HepG2 (cell line): ENCODE data around the gene C1orf159. TPM values are rescaled to one million over a fixed set of nuclear protein-coding genes. Genes with fewer than 3 reads are reported as not detected.

Experiments used
- AGO2 ChIP-seq: fragments of 200-400 bp; formaldehyde crosslinking; optimal IDR thresholded peaks from 2 replicates; pipeline ENCODE3; 2017; ENCODE audit warnings: mild to moderate bottlenecking, low read depth, low read length, moderate library complexity
- ELF3 ChIP-seq: IDR thresholded peaks from 2 replicates; pipeline ENCODE4 v1.6.1; 2016; ENCODE audit warnings: missing genetic modification reagents, missing compliant biosample characterization
- ELF4 ChIP-seq: sonication (generic); formaldehyde crosslinking; IDR thresholded peaks from 2 replicates; pipeline ENCODE4 v1.5.0; 2020; ENCODE audit warnings: missing genetic modification reagents, mild to moderate bottlenecking, moderate library complexity, borderline replicate concordance
- FLYWCH1 ChIP-seq: sonication (generic); formaldehyde crosslinking; IDR thresholded peaks from 2 replicates; pipeline ENCODE4 v1.8.1; 2023; ENCODE audit warnings: mild to moderate bottlenecking, missing genetic modification reagents
- KAT7 ChIP-seq: IDR thresholded peaks from 2 replicates; pipeline ENCODE4 v1.6.1; 2018; ENCODE audit warnings: borderline replicate concordance, missing compliant biosample characterization
- PHF21A ChIP-seq: sonication (generic); formaldehyde crosslinking; IDR thresholded peaks from 2 replicates; pipeline ENCODE4 v1.5.0; 2020; ENCODE audit warnings: mild to moderate bottlenecking, missing genetic modification reagents
- PITX1 ChIP-seq: sonication (generic); formaldehyde crosslinking; IDR thresholded peaks from 2 replicates; pipeline ENCODE4 v1.5.1; 2020; ENCODE audit warnings: mild to moderate bottlenecking, missing genetic modification reagents
- RFXAP ChIP-seq: sonication (generic); formaldehyde crosslinking; IDR thresholded peaks from 2 replicates; pipeline ENCODE4 v1.4.0; 2020; ENCODE audit warnings: missing genetic modification reagents, borderline replicate concordance
- SP5 ChIP-seq: IDR thresholded peaks from 2 replicates; pipeline ENCODE4 v1.6.1; 2016; ENCODE audit warnings: low read depth, borderline replicate concordance
- ZKSCAN5 ChIP-seq: sonication (generic); formaldehyde crosslinking; IDR thresholded peaks from 2 replicates; pipeline ENCODE4 v1.5.1; 2020; ENCODE audit warnings: mild to moderate bottlenecking, missing genetic modification reagents
- ZNF329 ChIP-seq: sonication (generic); formaldehyde crosslinking; IDR thresholded peaks from 2 replicates; pipeline ENCODE4 v1.9.0; 2021; ENCODE audit warnings: low read depth, mild to moderate bottlenecking, missing genetic modification reagents
- ZNF446 ChIP-seq: sonication (generic); formaldehyde crosslinking; IDR thresholded peaks from 2 replicates; pipeline ENCODE4 v1.5.0; 2020; ENCODE audit warnings: mild to moderate bottlenecking, missing genetic modification reagents
- ZNF7 ChIP-seq: IDR thresholded peaks from 2 replicates; pipeline ENCODE4 v1.6.1; 2016; ENCODE audit warnings: missing biosample characterization, missing genetic modification reagents
- ZNF747 ChIP-seq: sonication (generic); formaldehyde crosslinking; IDR thresholded peaks from 2 replicates; pipeline ENCODE4 v1.8.1; 2023; ENCODE audit warnings: missing genetic modification reagents, mild to moderate bottlenecking, borderline replicate concordance
- ZNF83 ChIP-seq: sonication (generic); formaldehyde crosslinking; IDR thresholded peaks from 2 replicates; pipeline ENCODE4 v1.4.0; 2020; ENCODE audit warnings: missing genetic modification reagents, mild to moderate bottlenecking, borderline replicate concordance
- polyA plus RNA-seq, 8 experiments: library from polyadenylated mRNA; depleted of rRNA in 3 of 8; stranded (reverse) in 7 of 8; unstranded in 1 of 8; fragments of >200 nt; fragmentation: Illumina TruSeq in 4 of 8; extraction: Trizol in 4 of 8; gene quantifications; 2 replicates each; pipeline versions ENCODE4 v1.2.1 to v1.2.3, GENCODE V29; 2011 to 2016; ENCODE audit warnings: low read depth in 4 of 8, missing spikeins in 1 of 8, mixed read lengths in 1 of 8; ENCODE audit not compliant: insufficient read depth in 1 of 8
- total RNA-seq, 5 experiments: library from RNA; depleted of rRNA; stranded (reverse); fragments of >200 nt; fragmentation: Illumina TruSeq; extraction: Trizol; gene quantifications; 2 replicates each; pipeline ENCODE4 v1.2.3, GENCODE V29; 2016; ENCODE audit warnings: low read depth in 1 of 5
- TF ChIP-seq, protein P1 (sequence below): sonication (generic); formaldehyde crosslinking; IDR thresholded peaks from 2 replicates; pipeline ENCODE4 v1.4.0; 2020; ENCODE audit warnings: missing genetic modification reagents
- TF ChIP-seq, protein P2 (sequence below): sonication (generic); formaldehyde crosslinking; IDR thresholded peaks from 2 replicates; pipeline ENCODE4 v1.8.0; 2023; ENCODE audit warnings: mild to moderate bottlenecking, missing genetic modification reagents
- TF ChIP-seq, protein P3 (sequence below): sonication (generic); formaldehyde crosslinking; conservative IDR thresholded peaks from 2 replicates; pipeline ENCODE4 v1.4.0; 2020; ENCODE audit warnings: missing genetic modification reagents
- TF ChIP-seq, protein P4 (sequence below): sonication (generic); formaldehyde crosslinking; IDR thresholded peaks from 2 replicates; pipeline ENCODE4 v1.4.0; 2020; ENCODE audit warnings: mild to moderate bottlenecking, low read depth, missing genetic modification reagents
- TF ChIP-seq, protein P5 (sequence below): sonication (generic); formaldehyde crosslinking; IDR thresholded peaks from 2 replicates; pipeline ENCODE4 v1.8.1; 2023; ENCODE audit warnings: mild to moderate bottlenecking, missing genetic modification reagents

The C1orf159 gene
- total and polyA plus RNA-seq, 2 of the 13 experiments (the other 11 are each of a cell fraction or from before 2014, with no cell fraction given) = 3.8 to 6.7 TPM

DNA sequence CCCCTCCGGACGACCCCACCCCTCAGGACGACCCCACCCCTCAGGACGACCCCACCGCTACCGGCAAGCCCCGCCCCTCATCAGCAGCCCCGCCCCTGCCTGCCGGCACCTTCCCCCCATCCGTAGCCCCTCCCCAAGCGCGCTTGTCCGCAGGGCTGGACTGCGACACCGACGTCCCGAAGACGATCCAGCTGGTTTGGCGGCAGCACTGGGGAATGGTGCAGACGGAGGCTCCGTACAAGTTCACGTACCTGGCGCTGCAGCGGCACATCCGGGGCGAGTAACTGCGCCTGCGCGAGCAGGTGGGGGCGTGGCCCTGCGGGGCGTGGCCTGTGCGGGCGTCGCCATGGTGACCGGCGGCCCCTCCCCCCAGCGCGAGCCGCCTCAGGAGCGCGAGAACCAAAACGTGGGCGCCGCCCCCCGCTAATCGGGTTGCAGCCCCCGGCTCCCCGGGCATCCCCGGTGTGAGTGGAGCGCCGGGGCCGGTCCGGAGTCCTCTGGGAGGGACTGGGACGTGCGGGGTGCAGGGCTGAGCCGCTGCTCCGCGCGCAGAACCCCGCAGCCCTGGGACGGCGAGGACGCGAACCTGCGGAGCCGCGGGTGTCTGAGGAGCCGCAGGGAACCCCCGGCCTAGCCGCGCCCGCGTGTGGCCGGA is 46.7 kb downstream of the C1orf159 start (continued):
- TF ChIP-seq ZNF329 (0 out of 2 replicates have a peak, but pooled peaks have one; percentile 3), RFXAP (no peak), KAT7 (CRISPR knock-in tag) (no peak), PHF21A (CRISPR knock-in tag) (no peak), ZKSCAN5 (CRISPR knock-in tag) (no peak), PITX1 (0 out of 2 replicates have a peak, but pooled peaks have one; percentile 17), ELF4 (CRISPR knock-in tag) (no peak), SP5 (no peak; the same call in 1 of the 2 replicates), ELF3 (CRISPR knock-in tag) (no peak), ZNF446 (CRISPR knock-in tag) (no peak), ZNF83 (CRISPR knock-in tag) (no peak), AGO2 (peak; percentile 16), FLYWCH1 (CRISPR knock-in tag) (no peak), ZNF747 (CRISPR knock-in tag) (no peak), ZNF7 (no peak)
- TF ChIP-seq, protein P1, sequence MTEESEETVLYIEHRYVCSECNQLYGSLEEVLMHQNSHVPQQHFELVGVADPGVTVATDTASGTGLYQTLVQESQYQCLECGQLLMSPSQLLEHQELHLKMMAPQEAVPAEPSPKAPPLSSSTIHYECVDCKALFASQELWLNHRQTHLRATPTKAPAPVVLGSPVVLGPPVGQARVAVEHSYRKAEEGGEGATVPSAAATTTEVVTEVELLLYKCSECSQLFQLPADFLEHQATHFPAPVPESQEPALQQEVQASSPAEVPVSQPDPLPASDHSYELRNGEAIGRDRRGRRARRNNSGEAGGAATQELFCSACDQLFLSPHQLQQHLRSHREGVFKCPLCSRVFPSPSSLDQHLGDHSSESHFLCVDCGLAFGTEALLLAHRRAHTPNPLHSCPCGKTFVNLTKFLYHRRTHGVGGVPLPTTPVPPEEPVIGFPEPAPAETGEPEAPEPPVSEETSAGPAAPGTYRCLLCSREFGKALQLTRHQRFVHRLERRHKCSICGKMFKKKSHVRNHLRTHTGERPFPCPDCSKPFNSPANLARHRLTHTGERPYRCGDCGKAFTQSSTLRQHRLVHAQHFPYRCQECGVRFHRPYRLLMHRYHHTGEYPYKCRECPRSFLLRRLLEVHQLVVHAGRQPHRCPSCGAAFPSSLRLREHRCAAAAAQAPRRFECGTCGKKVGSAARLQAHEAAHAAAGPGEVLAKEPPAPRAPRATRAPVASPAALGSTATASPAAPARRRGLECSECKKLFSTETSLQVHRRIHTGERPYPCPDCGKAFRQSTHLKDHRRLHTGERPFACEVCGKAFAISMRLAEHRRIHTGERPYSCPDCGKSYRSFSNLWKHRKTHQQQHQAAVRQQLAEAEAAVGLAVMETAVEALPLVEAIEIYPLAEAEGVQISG = no peak
- TF ChIP-seq, protein P2, sequence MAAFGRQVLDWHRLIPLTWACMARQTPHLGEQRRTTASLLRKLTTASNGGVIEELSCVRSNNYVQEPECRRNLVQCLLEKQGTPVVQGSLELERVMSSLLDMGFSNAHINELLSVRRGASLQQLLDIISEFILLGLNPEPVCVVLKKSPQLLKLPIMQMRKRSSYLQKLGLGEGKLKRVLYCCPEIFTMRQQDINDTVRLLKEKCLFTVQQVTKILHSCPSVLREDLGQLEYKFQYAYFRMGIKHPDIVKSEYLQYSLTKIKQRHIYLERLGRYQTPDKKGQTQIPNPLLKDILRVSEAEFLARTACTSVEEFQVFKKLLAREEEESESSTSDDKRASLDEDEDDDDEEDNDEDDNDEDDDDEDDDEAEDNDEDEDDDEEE = no peak
- TF ChIP-seq, protein P3, sequence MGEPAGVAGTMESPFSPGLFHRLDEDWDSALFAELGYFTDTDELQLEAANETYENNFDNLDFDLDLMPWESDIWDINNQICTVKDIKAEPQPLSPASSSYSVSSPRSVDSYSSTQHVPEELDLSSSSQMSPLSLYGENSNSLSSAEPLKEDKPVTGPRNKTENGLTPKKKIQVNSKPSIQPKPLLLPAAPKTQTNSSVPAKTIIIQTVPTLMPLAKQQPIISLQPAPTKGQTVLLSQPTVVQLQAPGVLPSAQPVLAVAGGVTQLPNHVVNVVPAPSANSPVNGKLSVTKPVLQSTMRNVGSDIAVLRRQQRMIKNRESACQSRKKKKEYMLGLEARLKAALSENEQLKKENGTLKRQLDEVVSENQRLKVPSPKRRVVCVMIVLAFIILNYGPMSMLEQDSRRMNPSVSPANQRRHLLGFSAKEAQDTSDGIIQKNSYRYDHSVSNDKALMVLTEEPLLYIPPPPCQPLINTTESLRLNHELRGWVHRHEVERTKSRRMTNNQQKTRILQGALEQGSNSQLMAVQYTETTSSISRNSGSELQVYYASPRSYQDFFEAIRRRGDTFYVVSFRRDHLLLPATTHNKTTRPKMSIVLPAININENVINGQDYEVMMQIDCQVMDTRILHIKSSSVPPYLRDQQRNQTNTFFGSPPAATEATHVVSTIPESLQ = no peak
- TF ChIP-seq, protein P4, sequence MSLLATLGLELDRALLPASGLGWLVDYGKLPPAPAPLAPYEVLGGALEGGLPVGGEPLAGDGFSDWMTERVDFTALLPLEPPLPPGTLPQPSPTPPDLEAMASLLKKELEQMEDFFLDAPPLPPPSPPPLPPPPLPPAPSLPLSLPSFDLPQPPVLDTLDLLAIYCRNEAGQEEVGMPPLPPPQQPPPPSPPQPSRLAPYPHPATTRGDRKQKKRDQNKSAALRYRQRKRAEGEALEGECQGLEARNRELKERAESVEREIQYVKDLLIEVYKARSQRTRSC (CRISPR knock-in tag) = no peak
- TF ChIP-seq, protein P5, sequence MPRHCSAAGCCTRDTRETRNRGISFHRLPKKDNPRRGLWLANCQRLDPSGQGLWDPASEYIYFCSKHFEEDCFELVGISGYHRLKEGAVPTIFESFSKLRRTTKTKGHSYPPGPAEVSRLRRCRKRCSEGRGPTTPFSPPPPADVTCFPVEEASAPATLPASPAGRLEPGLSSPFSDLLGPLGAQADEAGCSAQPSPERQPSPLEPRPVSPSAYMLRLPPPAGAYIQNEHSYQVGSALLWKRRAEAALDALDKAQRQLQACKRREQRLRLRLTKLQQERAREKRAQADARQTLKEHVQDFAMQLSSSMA (CRISPR knock-in tag) = no peak
